Activated CD4-positive, alpha-beta T cell treated with anti-CD3 and anti-CD28 coated beads for 4 hours (primary cell): ENCODE data around the gene RPS19.

Experiments
- DNase-seq, 2 donors: peaks; one replicate each; pipeline ENCODE4 v3.0.0-alpha.2; 2020

RPS19 gene

DNA sequence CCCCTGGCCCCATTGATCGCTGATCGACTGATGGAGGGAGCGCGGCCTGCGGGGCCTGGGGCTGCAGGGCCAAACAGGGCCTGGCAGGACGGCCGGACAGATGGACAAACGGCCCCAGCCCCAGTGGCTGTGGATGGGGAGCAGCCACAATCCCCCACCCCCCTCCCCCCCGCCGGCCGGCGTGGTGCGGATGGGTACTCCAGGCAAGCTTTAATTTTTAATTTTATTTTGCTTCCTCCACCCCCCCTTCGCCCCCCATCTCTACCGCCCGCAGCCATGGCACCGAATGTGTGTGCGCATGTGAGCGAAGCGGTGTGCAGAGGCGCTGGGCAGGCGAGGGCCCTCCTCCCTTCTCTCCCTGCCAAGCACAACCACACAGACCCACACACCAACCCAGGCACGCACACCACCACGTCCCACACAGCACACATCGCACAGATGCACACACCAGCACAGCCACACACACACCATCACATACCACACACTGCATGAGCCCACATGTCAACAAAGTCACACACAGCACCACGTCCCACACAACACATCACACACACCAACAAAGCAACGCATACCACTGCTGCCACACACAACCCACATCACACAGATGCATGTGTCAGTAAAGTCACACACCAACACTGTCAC lies 55.8 kb downstream of the RPS19 start:
- no peak for DNase-seq

DNA sequence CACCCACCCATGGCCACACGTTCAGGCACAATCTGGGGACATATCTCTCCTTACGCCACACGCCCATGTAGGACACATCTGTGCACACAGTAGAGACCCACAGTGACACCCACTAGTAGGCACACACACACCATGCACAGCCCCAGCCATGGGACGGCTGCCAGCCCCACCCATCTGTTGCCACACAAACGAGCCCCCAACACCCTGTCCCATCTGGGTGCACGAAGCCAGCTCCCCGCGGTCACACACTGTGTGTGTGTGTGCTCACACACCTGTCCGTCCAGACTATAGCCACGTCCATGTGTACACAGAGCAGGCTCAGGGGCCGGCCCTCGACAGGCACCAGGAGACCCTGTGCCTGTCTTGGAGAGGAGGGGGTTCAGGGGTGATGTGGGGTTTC lies 57.6 kb downstream of the RPS19 start:
- DNase-seq, result no peak

- DNase-seq, result no peak
Observed at GRCh38 chr19:41918095-41918494, 58.0 kb downstream of the RPS19 start.

- DNase-seq, result no peak
Observed at GRCh38 chr19:41918653-41919244, 58.7 kb downstream of the RPS19 start.

- no peak for DNase-seq
Observed at GRCh38 chr19:41919948-41920712, 60.1 kb downstream of the RPS19 start.

DNA sequence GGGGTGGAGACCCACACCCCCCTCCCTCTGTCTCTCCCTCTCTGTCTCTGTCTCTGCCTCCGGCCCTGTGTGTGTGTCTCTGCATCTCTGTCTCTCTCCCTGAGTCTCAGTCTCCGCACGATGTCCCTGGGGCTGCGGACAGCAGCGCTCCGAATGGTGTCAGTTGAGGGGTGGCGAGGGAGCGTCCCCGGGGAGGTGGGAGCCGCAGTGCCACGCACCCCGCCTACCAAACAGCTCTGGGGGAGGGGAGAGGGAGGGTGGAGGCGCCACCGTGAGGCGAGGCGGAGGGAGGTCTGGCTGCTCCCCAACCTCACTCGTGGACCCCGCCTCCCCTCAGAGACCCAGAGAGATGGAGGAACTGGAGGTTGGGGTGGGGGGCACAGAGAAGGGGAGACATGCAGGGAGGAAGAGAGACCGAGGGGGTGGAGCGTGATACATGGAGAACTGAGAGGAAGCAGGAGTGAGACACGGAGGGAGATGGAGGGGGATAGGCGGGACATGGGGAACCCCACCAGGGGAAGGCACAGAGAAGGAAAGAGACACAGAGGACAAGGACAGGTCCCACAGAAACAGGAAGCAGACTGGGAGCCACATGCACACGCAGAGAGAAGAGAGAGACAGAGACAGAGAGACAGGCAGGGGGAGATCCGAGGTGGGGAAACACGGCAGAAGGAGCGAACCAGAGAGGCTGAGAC lies 61.0 kb downstream of the RPS19 start:
- no peak for DNase-seq

- no peak for DNase-seq
Observed at GRCh38 chr19:41921577-41922576, 61.8 kb downstream of the RPS19 start.
